NCI-H69 (cell line): ENCODE measurements around the gene CYSTM1.

Source experiments
- DNase-seq: peaks from one replicate; lab custom pipeline; 2025; lab: John Stamatoyannopoulos, UW

CYSTM1 gene

GRCh38 chr5:140208065-140208464, 33.1 kb downstream of the CYSTM1 start:
- no peak for DNase-seq

GRCh38 chr5:140213370-140213983, 38.5 kb downstream of the CYSTM1 start:
- no peak for DNase-seq

GRCh38 chr5:140214831-140215230, 39.8 kb downstream of the CYSTM1 start:
- no peak for DNase-seq

DNA sequence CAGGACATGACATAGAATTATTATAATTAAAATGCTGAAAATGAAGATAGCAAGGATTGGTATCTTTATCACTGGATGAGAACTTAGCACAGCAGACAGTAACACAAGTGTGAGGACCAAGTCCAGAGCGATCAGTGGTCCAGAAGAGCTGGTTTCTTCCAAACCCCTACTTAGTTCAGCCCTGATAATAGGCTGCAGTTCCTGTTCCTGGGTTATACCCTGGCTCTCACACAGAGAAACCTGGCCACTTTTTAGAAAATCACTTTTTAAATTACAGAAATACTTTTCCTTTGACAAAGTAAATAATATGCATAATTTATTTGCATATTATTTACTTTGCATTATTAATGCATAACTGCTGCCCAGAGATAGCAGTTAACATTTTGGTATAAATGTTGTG, 40.3 kb downstream of the CYSTM1 start:
- DNase-seq, result no peak

DNA sequence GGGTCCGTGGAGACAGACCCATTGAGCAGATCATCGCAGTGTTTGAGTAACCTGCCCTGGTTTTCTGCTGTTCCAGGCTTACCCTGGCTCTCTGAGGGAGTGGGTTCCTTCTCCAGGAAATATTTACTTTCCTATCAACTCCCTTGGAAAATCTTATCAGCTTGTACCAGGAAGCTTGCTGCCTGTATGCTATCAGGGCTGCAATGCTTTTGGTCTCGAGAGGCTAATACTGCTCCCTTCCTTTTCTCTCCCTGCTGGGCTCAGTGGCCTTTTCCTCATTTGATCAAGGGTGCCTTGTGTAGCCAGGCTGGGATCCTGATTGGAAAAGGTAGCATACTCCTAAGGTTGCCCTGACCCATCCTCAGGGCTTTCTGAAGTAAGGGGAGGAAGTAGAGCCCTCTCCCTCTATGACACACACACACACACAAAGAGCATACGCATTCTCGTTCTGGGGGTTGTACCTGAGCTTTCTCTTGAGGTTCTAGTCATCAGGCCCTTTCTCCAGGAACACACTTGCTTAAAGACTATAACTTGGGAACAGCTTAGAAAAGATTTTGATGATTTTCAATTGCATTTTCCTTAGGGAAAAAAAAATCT, 41.6 kb downstream of the CYSTM1 start:
- no peak for DNase-seq

- no peak for DNase-seq
Measured at GRCh38 chr5:140217299-140218026, 42.5 kb downstream of the CYSTM1 start.

GRCh38 chr5:140219068-140219991, 44.3 kb downstream of the CYSTM1 start:
- no peak for DNase-seq

DNA sequence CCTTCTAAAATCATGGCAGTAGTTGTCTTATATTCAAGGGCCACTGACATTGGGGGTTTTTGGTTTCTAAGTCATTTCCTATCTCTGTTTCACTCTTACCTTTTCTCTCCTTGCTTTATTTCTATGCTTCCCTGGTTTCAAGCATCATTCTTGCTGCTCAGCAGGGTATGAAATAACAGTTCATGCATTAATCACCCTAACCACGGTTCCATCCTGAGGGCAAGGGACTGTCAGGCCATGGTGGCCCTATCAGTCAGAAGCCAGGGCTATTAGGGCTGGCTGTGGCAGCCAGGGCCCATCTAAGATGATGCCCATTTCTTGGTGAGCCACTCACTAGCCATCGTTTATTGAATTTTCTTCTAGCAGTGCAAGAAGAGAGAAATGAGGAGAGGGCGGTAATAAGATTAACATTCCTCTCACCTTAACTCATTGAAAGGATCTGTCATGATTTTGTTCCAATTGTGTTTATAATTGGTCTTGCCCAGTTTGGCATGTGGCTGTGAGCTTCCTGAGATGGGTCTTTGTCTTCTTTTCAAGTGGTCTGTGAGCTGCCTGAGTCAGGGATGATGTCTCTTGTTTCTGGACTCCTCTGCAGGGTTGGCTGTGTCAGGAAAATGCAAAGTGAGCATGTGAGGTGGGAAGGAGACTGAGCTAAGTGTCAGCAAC, 45.2 kb downstream of the CYSTM1 start:
- no peak for DNase-seq

DNA sequence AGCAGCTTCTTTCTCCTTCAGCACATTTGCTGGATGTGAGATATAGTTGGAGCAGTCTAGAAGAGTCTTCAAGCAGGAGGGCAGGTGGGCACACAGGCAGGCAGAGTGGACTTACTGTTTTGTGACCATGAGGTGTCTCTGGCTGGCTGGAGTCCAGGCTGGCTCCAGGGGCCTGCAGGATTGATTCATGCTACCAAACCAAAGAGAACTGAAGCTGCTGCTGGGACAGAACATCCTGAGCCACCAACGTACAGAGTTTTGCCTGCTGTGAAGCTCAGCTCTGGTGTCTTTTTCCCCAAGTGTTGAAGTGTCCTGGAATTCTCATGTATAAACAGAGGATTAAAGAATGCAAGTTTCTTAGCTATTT, 45.7 kb downstream of the CYSTM1 start:
- DNase-seq, result no peak

- DNase-seq, result no peak
Measured at GRCh38 chr5:140221697-140222223, 46.8 kb downstream of the CYSTM1 start.

- no peak for DNase-seq
Measured at GRCh38 chr5:140222416-140222815, 47.4 kb downstream of the CYSTM1 start.

GRCh38 chr5:140223567-140223966, 48.6 kb downstream of the CYSTM1 start:
- no peak for DNase-seq

GRCh38 chr5:140224658-140225057, 49.7 kb downstream of the CYSTM1 start:
- DNase-seq, result no peak

GRCh38 chr5:140225396-140225795, 50.4 kb downstream of the CYSTM1 start:
- no peak for DNase-seq

GRCh38 chr5:140227046-140227445, 52.1 kb downstream of the CYSTM1 start:
- DNase-seq, result no peak

- no peak for DNase-seq
Measured at GRCh38 chr5:140228364-140228837, 53.4 kb downstream of the CYSTM1 start.

DNA sequence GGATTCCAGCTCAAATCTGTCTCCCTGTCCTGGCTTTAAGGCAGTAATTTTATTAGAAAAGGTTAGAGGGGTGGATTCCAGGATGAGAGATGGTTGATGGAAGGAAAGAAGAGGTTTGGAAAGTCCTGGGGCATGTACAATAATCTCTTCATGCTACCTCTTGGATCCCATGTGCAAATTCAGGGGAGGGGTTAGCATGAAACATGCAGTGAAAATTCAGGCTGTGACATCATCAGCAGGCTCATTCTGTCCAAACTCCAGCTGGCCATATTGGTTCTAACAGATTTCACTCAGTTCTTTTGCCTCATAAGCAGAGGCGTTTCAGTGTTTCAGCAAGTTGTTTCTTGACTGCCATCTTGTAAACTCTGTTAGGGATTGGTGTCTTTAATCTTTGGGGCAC, 55.4 kb downstream of the CYSTM1 start:
- no peak for DNase-seq

GRCh38 chr5:140232731-140233130, 57.7 kb downstream of the CYSTM1 start:
- no peak for DNase-seq

GRCh38 chr5:140234377-140234989, 59.5 kb downstream of the CYSTM1 start:
- DNase-seq, result peak; percentile 65

- DNase-seq, result no peak
Measured at GRCh38 chr5:140235791-140236551, 61.0 kb downstream of the CYSTM1 start.
